ENCODE data around the gene TRPV5.

The TRPV5 gene

GRCh38 chr7:142939226-142939910, 5.8 kb upstream of the TRPV5 start, which contains the start of gene LLCFC1:
TSS of gene LLCFC1 (plus strand) at chr7:142939484. CDS start at chr7:142939622, 138 bp downstream.
- DNase-seq, result no peak

DNA sequence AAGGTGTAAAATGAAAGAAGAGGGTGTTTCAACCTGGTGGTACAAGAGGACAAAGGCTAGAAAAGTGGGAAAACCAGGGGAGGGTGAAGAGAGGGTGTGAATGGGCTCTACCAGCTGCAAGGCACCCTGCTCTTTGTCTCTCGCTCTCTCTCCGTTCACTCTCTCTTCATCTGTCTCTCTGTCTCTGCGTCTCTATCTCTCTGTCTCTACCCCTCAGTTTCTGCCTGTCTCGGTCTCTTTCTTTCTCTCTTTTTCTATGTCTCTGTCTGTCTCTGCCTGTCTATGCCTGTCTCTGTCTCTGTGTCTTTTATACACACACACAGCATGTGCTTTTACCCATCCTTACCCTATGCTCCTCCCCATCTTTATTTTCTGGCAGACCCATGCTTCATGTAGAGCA, 5.1 kb upstream of the TRPV5 start:
- DNase-seq, result no peak

DNA sequence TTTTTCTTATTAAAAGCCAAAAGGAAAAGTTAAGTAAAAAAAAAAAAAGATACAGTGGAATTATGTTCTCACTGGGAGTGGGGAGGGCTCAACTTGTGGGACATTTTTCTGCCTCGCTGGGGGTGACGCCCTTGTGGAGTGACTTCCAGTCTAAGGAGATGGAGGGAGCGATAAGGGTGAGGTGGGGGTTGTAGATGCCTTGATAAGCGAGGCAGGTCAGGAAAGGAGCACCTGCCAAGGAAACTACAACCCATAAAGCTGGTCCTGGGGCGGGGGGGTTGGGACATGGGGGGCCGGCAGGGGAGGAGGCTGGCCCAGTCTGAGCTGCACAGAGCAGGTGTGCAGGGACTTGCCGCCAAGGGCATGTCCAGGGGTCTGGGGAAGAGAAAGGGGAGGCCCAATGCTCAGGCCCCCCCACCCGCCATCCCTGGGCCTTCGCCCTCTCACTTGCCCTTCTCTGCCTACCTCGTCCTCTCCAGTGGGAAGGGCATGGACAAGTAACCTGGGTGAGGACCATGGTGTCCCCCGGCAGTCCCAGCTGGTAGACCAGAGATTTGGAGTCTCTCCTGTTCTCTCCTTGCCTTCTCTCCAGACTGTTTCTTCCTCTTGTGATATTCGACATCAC, 2.5 kb upstream of the TRPV5 start:
- no peak for DNase-seq

- no peak for DNase-seq
Measured at GRCh38 chr7:142934056-142934455, 510 bp upstream of the TRPV5 start.

DNA sequence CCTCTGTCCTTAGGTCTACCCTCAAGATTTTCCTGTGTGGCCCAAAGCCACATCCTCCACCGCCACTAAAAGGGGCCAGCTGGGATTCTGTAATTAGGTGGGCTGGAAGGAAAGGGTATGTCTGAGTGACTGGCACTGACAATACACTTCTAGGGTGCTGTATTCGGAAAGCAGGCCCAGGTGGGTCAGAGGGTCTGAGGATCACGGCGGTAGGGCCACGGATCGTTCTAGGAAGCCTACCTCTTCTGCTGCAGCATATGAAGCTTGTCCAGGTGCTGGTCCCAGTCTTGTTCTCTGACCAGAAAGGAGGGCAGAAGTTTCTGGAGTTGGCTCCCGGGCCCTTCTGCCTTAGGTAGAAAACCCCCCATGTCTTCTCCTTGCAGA, 462 bp downstream of the TRPV5 start:
- DNase-seq, result no peak

GRCh38 chr7:142932386-142933091, 1.0 kb downstream of the TRPV5 start:
- no peak for DNase-seq

- DNase-seq, result no peak
Measured at GRCh38 chr7:142930126-142930730, 3.3 kb downstream of the TRPV5 start.

DNA sequence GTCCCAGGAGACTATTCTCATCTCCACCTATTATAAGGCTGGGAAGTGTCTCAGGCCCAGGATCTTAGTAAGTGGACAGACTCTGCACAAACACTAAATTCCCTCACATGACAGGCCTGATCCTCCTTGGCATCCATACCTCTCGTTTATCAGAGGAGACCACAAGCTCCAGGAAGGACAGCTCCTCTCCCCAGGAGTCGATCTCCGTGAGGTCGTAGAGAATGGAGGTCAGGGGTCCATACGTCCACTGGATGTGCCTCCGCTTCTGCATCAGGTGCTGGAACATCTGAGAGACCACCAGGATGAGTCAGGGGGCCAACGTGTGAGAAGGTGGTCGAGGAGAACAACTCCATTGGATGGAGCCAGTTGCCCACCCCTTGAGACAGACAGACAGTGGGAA, 5.6 kb downstream of the TRPV5 start:
- DNase-seq, result no peak

DNA sequence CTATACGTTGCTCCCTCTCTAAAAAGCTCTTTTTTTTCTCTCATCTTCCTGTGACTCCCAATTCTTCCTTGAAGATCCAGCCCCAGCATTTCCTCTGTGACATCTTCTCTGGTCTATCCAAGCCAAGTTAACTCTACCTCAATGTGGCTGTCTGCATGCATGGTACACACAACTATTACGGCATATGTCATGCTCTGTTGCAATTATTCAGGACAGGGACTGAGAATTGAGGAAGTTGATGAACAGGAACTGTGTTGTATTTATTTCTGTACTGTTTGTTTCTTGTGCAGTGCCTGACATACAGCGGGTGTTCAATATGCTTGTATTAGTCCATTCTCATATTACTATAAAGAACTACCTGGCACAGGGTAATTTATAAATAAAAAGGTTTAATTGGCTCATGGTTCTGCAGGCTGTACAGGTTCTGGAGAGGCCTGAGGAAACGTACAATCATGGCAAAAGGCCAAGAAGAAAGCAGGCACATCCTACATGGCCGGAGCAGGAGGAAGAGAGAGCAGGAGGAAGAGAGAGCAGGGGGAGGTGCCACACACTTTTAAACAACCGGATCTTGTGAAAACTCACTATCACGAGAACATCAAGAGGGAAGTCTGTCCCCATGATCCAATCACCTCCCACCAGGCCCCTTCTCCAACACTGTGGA, 6.3 kb downstream of the TRPV5 start:
- no peak for DNase-seq

- DNase-seq, result no peak
Measured at GRCh38 chr7:142925413-142925812, 8.1 kb downstream of the TRPV5 start.

DNA sequence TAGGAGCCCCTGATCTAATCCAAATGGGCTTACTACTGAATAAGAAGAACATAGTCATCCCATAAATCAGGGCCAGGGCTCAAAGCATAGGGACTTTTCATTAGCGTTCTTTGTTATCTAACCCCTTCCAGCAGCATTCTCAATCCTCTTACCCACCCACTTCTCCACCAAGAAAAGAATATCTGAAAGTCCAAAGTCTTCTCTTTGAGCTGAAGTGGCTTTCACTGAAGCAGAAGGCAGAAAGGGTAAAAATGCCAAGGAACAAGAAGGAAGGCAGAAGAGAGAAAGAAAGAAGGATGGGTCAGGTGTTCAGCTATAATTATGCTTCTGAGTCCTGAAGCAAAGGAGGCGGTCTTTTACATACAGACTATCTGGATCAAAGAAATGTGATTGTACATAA, 10.2 kb downstream of the TRPV5 start:
- DNase-seq, result no peak

DNA sequence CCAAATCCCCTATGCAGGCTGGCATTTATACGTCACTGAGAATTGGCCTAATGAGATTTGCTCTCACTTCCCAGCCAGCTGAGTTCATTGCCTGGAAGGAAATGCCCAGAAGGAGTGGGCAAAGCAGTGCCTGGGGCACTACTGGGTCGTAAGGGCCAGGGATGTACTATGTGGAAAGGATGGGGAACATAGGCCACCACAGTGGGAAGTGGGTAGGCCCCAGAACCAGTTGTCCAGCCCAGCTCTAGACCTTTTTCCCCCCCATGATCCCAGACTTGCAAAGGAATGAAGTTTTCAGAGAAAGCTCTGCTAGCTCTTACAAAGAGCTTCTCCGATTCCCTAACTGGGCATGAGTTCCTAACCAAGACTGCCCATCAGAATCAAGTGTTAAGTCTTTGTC, 13.9 kb downstream of the TRPV5 start:
- no peak for DNase-seq

DNA sequence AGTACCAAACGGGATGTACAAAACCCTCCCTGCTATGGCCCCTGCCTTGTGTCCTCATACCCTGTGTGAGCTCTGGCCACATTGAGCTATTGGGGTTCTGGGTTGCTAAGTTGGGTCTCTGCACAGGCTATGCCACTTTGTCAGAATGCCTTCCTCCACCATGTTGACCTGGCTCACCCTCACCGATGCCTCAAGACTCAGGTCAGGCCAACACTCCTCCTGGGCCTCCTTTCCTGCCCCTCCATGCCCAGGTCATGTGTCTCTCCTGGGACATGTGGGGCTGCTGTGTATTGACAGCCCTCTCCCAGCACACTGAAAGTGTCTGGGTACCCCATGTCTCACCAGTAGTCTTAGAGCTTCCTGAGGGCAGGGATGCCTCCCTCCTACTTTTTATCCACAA, 14.6 kb downstream of the TRPV5 start:
- no peak for DNase-seq

DNA sequence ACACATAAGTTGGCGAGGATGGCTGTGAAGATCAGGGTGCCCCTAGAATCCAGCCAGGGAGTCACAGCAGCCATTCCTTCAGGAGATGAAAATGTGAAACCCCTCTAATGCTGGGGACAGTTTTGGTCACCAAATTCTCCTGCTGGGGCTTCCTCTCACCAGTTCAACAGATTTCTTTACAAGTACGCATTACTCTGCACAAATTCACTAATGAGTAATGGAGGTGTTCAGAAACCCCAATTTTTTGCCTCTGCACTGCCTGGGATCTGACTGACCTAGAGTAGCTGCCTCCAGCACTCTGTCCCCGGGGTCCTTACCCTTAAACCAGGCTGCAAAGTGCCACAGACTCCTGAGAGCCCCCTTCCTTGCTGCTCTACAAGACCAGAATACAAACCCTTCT, 16.1 kb downstream of the TRPV5 start:
- DNase-seq, result no peak

DNA sequence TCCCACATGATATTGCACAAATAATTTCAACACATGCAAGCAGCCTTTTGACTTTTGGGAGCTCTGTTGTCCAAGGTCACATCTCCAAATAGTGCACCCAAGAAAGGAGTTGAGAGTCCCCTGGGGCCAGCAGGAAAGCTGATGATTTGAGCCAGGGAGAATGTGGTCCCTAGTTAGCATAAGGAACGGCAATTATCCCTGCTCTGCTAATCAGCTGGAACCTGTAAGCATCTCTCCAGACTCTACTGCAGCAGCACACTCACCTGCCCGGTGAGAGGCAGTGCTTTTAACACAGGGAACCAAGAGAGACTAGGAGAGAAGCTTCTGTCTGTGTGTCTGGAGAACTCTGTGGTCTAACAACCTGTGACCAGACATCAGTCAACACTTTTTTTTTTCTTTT, 17.0 kb downstream of the TRPV5 start:
- DNase-seq, result no peak

- no peak for DNase-seq
Measured at GRCh38 chr7:142915315-142915714, 18.2 kb downstream of the TRPV5 start.

DNA sequence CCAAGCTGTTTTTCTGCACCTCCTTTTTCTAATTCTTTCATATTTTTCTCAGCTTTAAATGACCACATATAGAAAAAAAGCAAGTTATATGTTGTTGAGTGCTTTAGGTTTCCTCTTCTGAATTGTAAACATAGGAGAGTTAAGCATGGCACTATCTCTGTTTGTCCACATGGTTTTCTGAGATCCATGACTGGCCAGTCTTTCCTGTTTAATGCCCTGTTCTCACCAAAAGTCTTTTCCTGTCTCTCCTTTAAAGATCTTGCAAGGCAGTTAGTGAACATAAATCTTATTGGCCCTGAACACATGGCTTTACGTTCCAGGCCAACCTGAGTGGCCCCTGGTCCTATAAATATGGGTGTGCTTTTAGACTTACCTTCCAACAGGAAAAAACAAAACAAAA, 19.4 kb downstream of the TRPV5 start:
- DNase-seq, result no peak

DNA sequence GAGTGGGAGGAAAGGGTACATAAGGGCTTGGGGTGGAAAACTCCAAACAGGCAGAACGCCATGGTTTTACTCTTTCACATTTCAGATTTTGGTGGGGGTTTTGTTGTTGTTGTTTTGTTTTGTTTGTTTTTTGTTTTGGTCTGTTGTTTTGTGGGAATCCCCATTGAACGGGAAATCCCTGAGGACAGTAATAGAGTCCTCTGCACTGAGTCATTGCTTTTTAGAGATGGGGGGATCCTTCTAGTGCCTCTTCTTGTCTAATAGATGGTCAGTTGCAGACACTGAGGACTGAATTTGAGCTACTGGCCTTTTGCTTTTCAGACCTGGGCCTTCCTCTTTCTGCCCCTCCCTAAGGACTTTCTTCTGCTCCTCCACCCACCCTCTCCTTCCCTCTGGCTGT, 20.0 kb downstream of the TRPV5 start:
- DNase-seq, result no peak

- no peak for DNase-seq
Measured at GRCh38 chr7:142913051-142913450, 20.5 kb downstream of the TRPV5 start.

DNA sequence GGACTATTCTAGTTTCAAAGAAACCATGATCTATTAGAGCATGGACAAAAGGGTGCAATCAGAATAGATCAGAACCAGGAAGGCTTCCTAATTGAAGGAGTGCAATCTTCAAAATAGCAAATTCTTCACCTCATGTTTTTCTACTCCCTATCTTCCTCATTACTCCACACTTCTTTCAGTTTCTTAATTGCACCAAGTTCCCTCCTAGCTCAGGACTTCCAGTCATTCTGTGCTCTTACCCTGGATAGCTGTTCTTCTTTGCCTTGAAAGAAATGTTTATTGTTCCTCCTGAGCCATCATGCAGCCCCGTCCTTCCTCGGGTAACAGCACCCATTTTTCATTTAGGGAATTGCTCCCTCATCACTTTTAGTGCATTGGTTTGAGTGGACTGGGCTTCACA, 23.1 kb downstream of the TRPV5 start:
- no peak for DNase-seq

DNA sequence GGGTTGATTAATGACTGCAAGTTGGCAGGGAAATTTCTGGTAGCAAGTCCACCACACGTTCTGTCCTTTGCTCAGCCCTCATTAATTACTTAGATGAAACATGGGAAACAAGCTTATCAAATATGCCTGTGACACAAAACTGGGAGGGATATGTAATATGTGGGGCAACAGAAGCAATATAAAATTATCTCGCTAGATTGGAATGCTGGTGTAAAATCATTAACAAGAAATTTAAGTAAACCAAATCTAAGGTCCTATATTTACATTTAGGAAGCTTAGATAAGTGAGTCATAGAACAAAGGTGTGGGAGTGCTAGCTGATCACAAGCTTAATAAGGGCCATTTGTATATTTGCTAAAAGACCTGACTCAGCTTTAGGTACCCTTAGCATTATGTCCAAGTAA, 23.5 kb downstream of the TRPV5 start:
- DNase-seq, result no peak

DNA sequence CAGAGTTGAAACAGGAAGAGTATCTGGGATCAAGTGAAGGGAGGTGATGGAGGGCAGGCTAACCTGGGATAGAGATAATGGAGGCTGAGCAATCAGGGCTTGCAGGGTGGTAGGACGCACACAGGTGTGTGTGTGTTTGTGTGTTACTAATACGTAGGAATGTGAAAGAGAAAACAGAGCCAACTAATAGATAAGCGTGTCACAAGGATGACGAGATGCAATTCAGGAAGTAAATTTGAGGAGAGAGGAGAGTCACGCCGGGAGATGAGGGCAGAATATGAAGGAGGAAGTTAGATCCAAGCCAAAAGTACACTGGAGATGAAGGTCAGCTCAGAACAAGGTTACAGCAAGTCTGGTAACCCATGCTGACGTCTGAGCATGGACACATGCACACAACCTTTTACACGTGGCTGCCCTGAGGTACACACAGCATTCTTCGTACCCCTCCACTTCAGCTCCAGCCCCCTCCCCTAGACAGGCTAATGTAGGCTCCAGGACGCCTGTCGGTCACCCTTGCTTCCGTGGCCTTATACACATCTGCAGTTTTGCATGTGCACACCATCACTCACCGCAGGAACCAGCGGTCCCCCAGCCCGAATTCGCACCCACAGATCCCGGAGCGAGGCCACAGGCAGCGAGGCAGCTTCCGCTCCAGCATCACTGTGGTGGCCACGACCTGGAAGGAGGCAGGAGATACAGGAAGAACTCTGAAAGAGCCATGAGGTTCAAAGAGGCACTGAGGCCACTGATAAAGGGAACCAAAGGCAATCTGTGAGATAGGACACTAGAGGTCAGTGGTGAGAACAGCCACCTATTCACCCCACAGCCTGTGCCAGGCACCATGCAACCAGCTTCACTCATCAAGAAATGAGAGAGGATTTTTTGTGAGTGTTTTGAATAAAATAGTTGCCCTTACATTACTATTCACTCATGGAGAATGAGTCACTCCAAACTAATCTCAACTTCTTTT, 24.3 kb downstream of the TRPV5 start:
- DNase-seq, result no peak
